Pancreas (tissue), 10 donors: ENCODE results near the gene CDH13. TPM values are rescaled to one million over a fixed set of nuclear protein-coding genes. Genes with fewer than 3 reads are reported as not detected.

Source experiments
- ATAC-seq, 4 donors: fragments of 200-7000 bp; cut with Tn5 transposase; one replicate each; pipeline versions ENCODE4 v1.8.0 to v1.9.1; 2020; ENCODE audit warnings: mild to moderate bottlenecking in 4 of 4, moderate library complexity in 4 of 4
- DNase-seq, 6 donors: peaks; one replicate each; pipeline ENCODE4 v3.0.0-alpha.2; 2020
- FAIRE-seq: peaks from 2 replicates; lab custom pipeline; 2012; peaks lifted over from hg19 to GRCh38; lab: Jason Lieb, UNC
- H3K27ac ChIP-seq, 4 donors: fragments of 200-600 bp; sonication (generic); 1 replicate in 3 of 4; 2 replicates in 1 of 4; pipeline versions ENCODE4 v1.5.0 to v1.8.0; 2020
- H3K27me3 ChIP-seq, 4 donors: fragments of 200-600 bp; one replicate each; pipeline ENCODE4 v1.8.0; 2021
- H3K36me3 ChIP-seq, 3 donors: fragments of 200-600 bp; sonication (generic) in 1 of 3; one replicate each; pipeline versions ENCODE4 v1.5.0 to v1.8.0; 2020 to 2021
- H3K4me1 ChIP-seq, 3 donors: fragments of 200-600 bp; one replicate each; pipeline ENCODE4 v1.8.0; 2021
- H3K4me3 ChIP-seq, 4 donors: fragments of 200-600 bp; sonication (generic) in 2 of 4; one replicate each; pipeline versions ENCODE4 v1.5.0 to v1.8.0; 2020 to 2021
- H3K9me3 ChIP-seq, 4 donors: fragments of 200-600 bp; one replicate each; pipeline ENCODE4 v1.8.0; 2021
- CTCF ChIP-seq, 4 donors: fragments of 200-600 bp; sonication (generic) in 3 of 4; IDR thresholded peaks; one replicate each; pipeline versions ENCODE4 v1.5.0 to v1.8.0; 2021; ENCODE audit warnings: antibody characterized with exemption in 4 of 4
- WGBS, 2 donors: extraction: QIAGEN DNeasy Blood & Tissue Kit; methylation state at CpG; one replicate each; pipeline ENCODE4 v1.1.7; 2013; 5-methylcytosine and 5-hydroxymethylcytosine counted together
- intact Hi-C, 3 donors: fragments of 100-400 bp; cut with DNase I; formaldehyde crosslinking; loops; one replicate each; pipeline versions ENCODE4 v1.11.1 to v1.14.2; 2022
- polyA plus RNA-seq, 2 donors: library from polyadenylated mRNA; stranded (reverse); fragments of 200-250 nt; gene quantifications; one replicate each; pipeline ENCODE4 v1.2.3, GENCODE V29; 2013
- total RNA-seq, 6 donors: library from RNA; stranded (reverse); fragmentation: NEBNext Ultra II Directional in 4 of 6; extraction: Animal tissue kit (Norgen Biotek cat#: 25700) in 4 of 6; gene quantifications; one replicate each; pipeline versions ENCODE4 v1.2.1 to v1.2.4, GENCODE V29; 2021 to 2023
- donor health status: healthy with polysubstance abuse.
- donor health status: DM: no; HTN: no; CAD: no; lungs with moderate emphysema.
- donor health status: DM: no; HTN: no; CAD: no.
- donor health status: control.
- donor health status: control.
- donor health status: Bipolar disorder and iron deficiency.
- donor health status: DM: yes; HTN: yes; CAD: no.
- donor health status: DM: no; HTN: no; CAD: no.
- donor health status: DM: no; HTN: no; CAD: no.
- donor health status: DM: yes; HTN: yes; CAD: no.

Gene CDH13
- total and polyA plus RNA-seq, 8 donors = 0.12 to 1.0 (median 0.37) TPM

- WGBS, 2 donors = 51 to 75% methylated on average over 5 of the region's 5 CpGs
These were observed 1136.2 kb downstream of the CDH13 start for GRCh38 chr16:83762992-83763358.

GRCh38 chr16:83768986-83769385, 1142.2 kb downstream of the CDH13 start:
- no peak overlapping the region for H3K4me3 ChIP-seq
- H3K4me1 ChIP-seq = no peaks in the 10 kb centered on the region
- ATAC-seq (peak in 1 of 4 donors; percentile 29), DNase-seq (no peak), FAIRE-seq (no peak)
- no peaks in the 10 kb centered on the region for H3K36me3 ChIP-seq
- no peaks in the 10 kb centered on the region for H3K9me3 ChIP-seq
- 29 to 37% methylated on average over 2 of the region's 2 CpGs for WGBS, 2 donors
- intact Hi-C loops = no loop called here
- H3K27me3 ChIP-seq = no peaks in the 10 kb centered on the region
- H3K27ac ChIP-seq = no peak overlapping the region
- no peak for TF ChIP-seq CTCF (IDR thresholded peaks at IDR 0.05)

More at GRCh38 chr16:83762992-83763358, 1136.2 kb downstream of the CDH13 start:
- no peak for FAIRE-seq
- Histone ChIP-seq H3K9me3 (no peaks in the 10 kb centered on the region), H3K36me3 (no peaks in the 10 kb centered on the region), H3K4me3 (no peak overlapping the region), H3K27ac (no peak overlapping the region), H3K4me1 (no peaks in the 10 kb centered on the region), H3K27me3 (no peaks in the 10 kb centered on the region)
- DNase-seq = no peak
- ATAC-seq = no peak
- intact Hi-C loops = no loop called here
- TF ChIP-seq CTCF (IDR thresholded peaks at IDR 0.05) = no peak

- Histone ChIP-seq H3K9me3 (no peaks in the 10 kb centered on the region), H3K27ac (no peak overlapping the region), H3K36me3 (no peaks in the 10 kb centered on the region), H3K27me3 (no peaks in the 10 kb centered on the region), H3K4me3 (no peak overlapping the region), H3K4me1 (no peaks in the 10 kb centered on the region)
- no peak for FAIRE-seq
- 38 to 53% methylated on average over 5 of the region's 5 CpGs for WGBS, 2 donors
- DNase-seq = peak in 1 of 6 donors; percentile 22
- peak in 1 of 4 donors; percentile 73 for ATAC-seq
- TF ChIP-seq CTCF (IDR thresholded peaks at IDR 0.05) = no peak
- intact Hi-C loops = no loop called here
These were observed 1142.7 kb downstream of the CDH13 start for GRCh38 chr16:83769397-83770008.

GRCh38 chr16:83771306-83771942, 1144.7 kb downstream of the CDH13 start:
- intact Hi-C loops = no loop called here
- DNase-seq (peak; percentile 13 to 76 (median 36)), FAIRE-seq (no peak), ATAC-seq (peak in 2 of 4 donors; percentile 32 to 58)
- Histone ChIP-seq H3K36me3 (no peaks in the 10 kb centered on the region), H3K9me3 (no peaks in the 10 kb centered on the region), H3K4me3 (no peak overlapping the region), H3K4me1 (no peaks in the 10 kb centered on the region), H3K27ac (no peak overlapping the region), H3K27me3 (no peaks in the 10 kb centered on the region)
- TF ChIP-seq CTCF (IDR thresholded peaks at IDR 0.05) = no peak
- WGBS, 2 donors = 21 to 30% methylated on average over 5 of the region's 5 CpGs

- ATAC-seq (no peak), DNase-seq (no peak), FAIRE-seq (no peak)
- H3K9me3 ChIP-seq = no peaks in the 10 kb centered on the region
- no peaks in the 10 kb centered on the region for H3K36me3 ChIP-seq
- H3K4me1 ChIP-seq = no peaks in the 10 kb centered on the region
- no peaks in the 10 kb centered on the region for H3K27me3 ChIP-seq
- TF ChIP-seq CTCF (IDR thresholded peaks at IDR 0.05) = no peak
- H3K27ac ChIP-seq = no peak overlapping the region
- 25 to 28% methylated on average over 1 of the region's 1 CpG for WGBS, 2 donors
- intact Hi-C loops = no loop called here
- H3K4me3 ChIP-seq = no peak overlapping the region
These were observed 1146.0 kb downstream of the CDH13 start for GRCh38 chr16:83772806-83773205.
